Stimulated activated naive CD8-positive, alpha-beta T cell treated with anti-CD3 and anti-CD28 coated beads, Interleukin-15, Interleukin-2, amounts not matched to agents 100 ng/mL and 50 ng/mL, for 24 hours (primary cell): ENCODE data around the gene NCEH1.

Source experiments
- H3K27ac Mint-ChIP-seq: one replicate; pipeline ENCODE4 v1.8.0; 2021; ENCODE audit warnings: mild to moderate bottlenecking, mixed read lengths
- H3K27me3 Mint-ChIP-seq: one replicate; pipeline ENCODE4 v1.8.0; 2021; ENCODE audit warnings: mixed read lengths
- H3K36me3 Mint-ChIP-seq: one replicate; pipeline ENCODE4 v1.8.0; 2021; ENCODE audit warnings: low read depth, mixed read lengths
- H3K4me1 Mint-ChIP-seq: one replicate; pipeline ENCODE4 v1.8.0; 2021; ENCODE audit warnings: low read depth, mixed read lengths
- H3K4me3 Mint-ChIP-seq: one replicate; pipeline ENCODE4 v1.8.0; 2021; ENCODE audit warnings: mild to moderate bottlenecking, mixed read lengths
- H3K9me3 Mint-ChIP-seq: one replicate; pipeline ENCODE4 v1.8.0; 2021; ENCODE audit warnings: mixed read lengths

The NCEH1 gene

DNA sequence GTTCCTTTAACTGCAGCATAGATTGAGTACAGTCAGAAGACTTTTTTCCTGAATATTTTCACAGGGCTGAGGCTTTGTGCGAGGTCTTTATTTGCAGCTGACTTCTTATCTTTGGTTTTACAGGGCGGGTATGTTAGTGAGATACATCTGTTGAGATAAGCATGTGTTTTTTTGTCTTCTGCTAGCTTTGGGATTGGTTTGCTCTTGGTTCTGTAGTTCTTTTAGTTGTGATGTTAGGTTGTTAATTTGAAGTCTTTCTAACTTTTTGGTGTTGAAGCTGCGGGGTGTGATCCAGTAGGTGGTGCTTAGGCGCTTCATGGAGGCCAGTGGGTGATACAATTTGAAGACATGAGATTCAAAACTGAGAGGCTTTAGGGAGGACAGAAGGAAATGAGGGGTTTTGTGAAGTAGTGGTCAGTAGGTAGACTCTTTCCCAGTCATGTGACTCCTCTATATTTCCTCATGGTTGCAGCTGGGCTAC lies 119.7 kb downstream of the NCEH1 start:
- H3K4me3 Mint-ChIP-seq: no peak overlapping the region
- peak overlapping the region; percentile 81 for H3K27ac Mint-ChIP-seq
- no peaks in the 10 kb centered on the region for H3K27me3 Mint-ChIP-seq
- peaks cover 90% of the 10 kb centered on the region for H3K4me1 Mint-ChIP-seq
- peaks cover 8% of the 10 kb centered on the region for H3K9me3 Mint-ChIP-seq
- peaks cover 36% of the 10 kb centered on the region for H3K36me3 Mint-ChIP-seq

DNA sequence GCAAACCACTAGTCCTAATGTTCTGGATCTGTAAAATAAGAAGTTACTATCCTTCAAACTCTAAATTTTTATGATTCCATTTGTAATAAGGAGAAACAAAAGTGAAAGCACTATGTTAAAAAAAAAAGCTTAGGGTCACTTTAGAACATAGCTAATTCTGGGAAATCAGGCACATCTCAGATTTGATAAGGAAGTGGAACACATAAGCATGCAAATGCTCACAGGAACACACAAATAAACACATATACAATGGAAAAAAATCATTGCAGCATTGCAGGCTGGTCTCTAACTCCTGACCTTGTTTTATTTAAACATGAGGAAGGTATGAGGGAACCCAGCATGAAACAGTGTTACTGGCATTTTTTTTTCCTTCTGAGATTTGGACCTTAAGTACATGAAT lies 124.4 kb downstream of the NCEH1 start:
- H3K27ac Mint-ChIP-seq: no peak overlapping the region
- H3K27me3 Mint-ChIP-seq: no peaks in the 10 kb centered on the region
- peaks cover 8% of the 10 kb centered on the region for H3K9me3 Mint-ChIP-seq
- H3K36me3 Mint-ChIP-seq: peaks cover 28% of the 10 kb centered on the region
- peak overlapping the region; percentile 6 for H3K4me3 Mint-ChIP-seq
- H3K4me1 Mint-ChIP-seq: peaks cover 88% of the 10 kb centered on the region

DNA sequence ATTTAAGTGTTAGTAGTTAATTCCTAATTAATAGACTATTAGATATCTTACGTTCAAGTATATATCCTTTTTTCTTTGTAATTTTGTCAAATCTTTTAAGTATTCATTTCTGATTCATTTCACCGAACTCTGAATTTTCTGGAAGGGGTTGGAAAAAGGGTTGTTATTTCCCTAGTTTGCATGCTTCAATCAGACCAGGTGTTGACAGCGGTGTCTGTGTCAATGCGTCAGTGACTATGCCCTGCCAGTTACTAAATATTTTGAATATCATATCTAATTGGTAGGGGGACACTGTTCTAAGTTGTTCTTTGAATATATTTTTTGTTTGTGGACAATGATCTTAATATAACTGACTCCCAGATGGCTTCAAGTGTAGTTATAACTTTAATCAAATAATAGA lies 124.9 kb downstream of the NCEH1 start:
- H3K36me3 Mint-ChIP-seq: peaks cover 24% of the 10 kb centered on the region
- peak overlapping the region; percentile 41 for H3K27ac Mint-ChIP-seq
- H3K4me3 Mint-ChIP-seq: no peak overlapping the region
- H3K9me3 Mint-ChIP-seq: peaks cover 8% of the 10 kb centered on the region
- H3K4me1 Mint-ChIP-seq: peaks cover 88% of the 10 kb centered on the region
- no peaks in the 10 kb centered on the region for H3K27me3 Mint-ChIP-seq

DNA sequence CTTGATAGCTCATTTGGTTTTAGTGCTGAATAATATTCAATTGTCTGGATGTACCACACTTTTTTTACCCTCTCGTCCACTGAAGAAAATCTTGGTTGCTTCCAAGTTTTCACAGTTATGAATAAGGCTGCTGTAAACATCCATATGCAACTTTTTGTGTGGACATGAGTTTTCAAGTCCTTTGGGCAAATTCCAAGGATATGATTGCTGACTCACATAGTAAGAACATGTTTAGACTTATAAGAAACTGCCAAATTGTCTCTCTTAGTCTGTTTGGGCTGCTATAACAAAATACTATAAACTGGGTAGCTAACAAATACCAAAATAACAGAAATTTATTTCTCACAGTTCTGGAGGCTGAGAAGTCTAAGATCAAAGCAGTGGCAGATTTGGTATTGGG lies 128.2 kb downstream of the NCEH1 start:
- Mint-ChIP-seq H3K4me1 (peaks cover 94% of the 10 kb centered on the region), H3K27ac (peak overlapping the region; percentile 93), H3K36me3 (peaks cover 5% of the 10 kb centered on the region), H3K4me3 (no peak overlapping the region), H3K27me3 (no peaks in the 10 kb centered on the region), H3K9me3 (no peaks in the 10 kb centered on the region)

DNA sequence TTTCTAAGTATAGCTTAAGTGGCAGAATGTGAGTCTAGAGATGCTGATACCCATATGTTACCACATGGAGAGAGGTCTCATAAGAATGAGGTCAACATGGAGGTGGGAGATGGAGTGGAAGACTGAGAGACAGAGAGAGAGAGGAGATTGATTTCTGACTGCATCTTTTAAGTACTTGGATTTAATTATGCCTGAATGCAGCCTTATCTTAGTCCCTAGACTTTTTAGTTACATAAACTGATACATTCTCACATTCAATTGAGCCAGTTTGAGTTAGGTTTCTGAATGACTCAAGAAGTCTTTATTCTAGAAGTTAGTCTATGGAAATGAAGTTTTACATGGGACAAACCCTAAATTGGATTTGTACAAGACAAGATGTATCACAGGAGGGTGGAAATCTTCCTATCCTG lies 129.1 kb downstream of the NCEH1 start:
- Mint-ChIP-seq H3K4me3 (peak overlapping the region; percentile 67), H3K36me3 (peaks cover 5% of the 10 kb centered on the region), H3K27me3 (no peaks in the 10 kb centered on the region), H3K9me3 (peaks cover 6% of the 10 kb centered on the region), H3K27ac (peak overlapping the region; percentile 93), H3K4me1 (peaks cover 98% of the 10 kb centered on the region)

DNA sequence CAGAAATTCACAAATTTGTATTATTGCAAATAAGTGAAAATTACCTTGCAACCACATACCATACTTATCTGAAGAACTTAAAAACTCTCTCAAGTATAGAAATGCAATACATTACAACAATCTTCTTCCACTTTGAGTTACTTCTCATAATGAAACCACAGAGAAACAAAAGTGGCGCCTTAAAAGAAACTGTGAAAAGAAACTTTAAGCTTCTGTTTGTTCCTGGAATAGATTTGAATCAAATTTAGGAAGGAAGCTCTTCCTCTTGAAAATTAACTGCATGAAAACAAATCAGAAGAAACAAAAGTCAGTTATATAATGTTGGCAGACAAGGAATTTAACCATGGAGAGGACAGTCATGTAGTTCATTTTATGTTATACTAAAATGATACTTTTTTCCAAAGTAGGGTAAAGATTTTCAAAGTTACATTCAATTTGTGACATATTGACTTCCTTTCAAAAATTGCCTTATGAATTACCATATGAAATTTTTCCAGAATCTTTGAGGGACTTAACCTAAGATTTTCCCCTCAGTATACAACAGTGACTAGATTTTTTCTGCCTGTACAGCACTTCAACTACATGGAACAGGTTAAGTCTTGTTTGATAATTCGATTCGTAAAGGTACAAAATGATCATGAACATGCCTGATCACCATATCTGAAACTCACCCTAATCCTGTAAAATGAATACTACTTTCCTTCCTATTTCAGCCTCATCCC lies 130.0 kb downstream of the NCEH1 start:
- Mint-ChIP-seq H3K4me3 (peak overlapping the region; percentile 67), H3K36me3 (peaks cover 5% of the 10 kb centered on the region), H3K9me3 (peaks cover 6% of the 10 kb centered on the region), H3K27ac (peak overlapping the region; percentile 93), H3K4me1 (peaks cover 89% of the 10 kb centered on the region), H3K27me3 (no peaks in the 10 kb centered on the region)
